GM10266 (cell line): ENCODE results near the gene DENND1C.

ENCODE experiments used
- DNase-seq: peaks from one replicate; pipeline ENCODE4 v3.0.0; 2012; ENCODE audit errors: extremely low spot score
- CTCF ChIP-seq: IDR thresholded peaks from 2 replicates; pipeline ENCODE4 v1.5.1; 2012; ENCODE audit warnings: mild to moderate bottlenecking, low read depth; ENCODE audit not compliant: control insufficient read depth, insufficient read depth; ENCODE audit errors: missing control alignments

The DENND1C gene

GRCh38 chr19:6424195-6424938 lies 57.2 kb downstream of the DENND1C start, which contains the start of gene KHSRP:
Gene KHSRP, minus strand, starts transcription at chr19:6424811. Its CDS starts 110 bp downstream, at chr19:6424701.
- DNase-seq, result no peak
- no peak for TF ChIP-seq CTCF

GRCh38 chr19:6423499-6424194 lies 57.9 kb downstream of the DENND1C start:
- TF ChIP-seq CTCF, result no peak

GRCh38 chr19:6421075-6422014 lies 60.2 kb downstream of the DENND1C start:
- DNase-seq, result no peak
- no peak for TF ChIP-seq CTCF

More at GRCh38 chr19:6423499-6424194, 57.9 kb downstream of the DENND1C start:
- DNase-seq, result peak; percentile 76

GRCh38 chr19:6418562-6418932 lies 63.0 kb downstream of the DENND1C start:
- DNase-seq, result no peak
- TF ChIP-seq CTCF, result no peak

GRCh38 chr19:6417713-6418561 lies 63.6 kb downstream of the DENND1C start:
- TF ChIP-seq CTCF, result no peak

More at GRCh38 chr19:6417713-6418561, 63.6 kb downstream of the DENND1C start:
- no peak for DNase-seq
